ENCODE data around the gene C16orf86.

The C16orf86 gene

GRCh38 chr16:67653789-67654402, 12.7 kb upstream of the C16orf86 start:
- no peak for DNase-seq (ENCODE audit: low spot score)

- DNase-seq (ENCODE audit: low spot score): no peak
Measured at GRCh38 chr16:67654403-67654911, 12.2 kb upstream of the C16orf86 start.

GRCh38 chr16:67655363-67655762, 11.3 kb upstream of the C16orf86 start:
- no peak for DNase-seq (ENCODE audit: low spot score)

- no peak for DNase-seq (ENCODE audit: low spot score)
Measured at GRCh38 chr16:67656344-67657016, 10.1 kb upstream of the C16orf86 start.

- no peak for DNase-seq (ENCODE audit: low spot score)
Measured at GRCh38 chr16:67657017-67657608, 9.5 kb upstream of the C16orf86 start.

DNA sequence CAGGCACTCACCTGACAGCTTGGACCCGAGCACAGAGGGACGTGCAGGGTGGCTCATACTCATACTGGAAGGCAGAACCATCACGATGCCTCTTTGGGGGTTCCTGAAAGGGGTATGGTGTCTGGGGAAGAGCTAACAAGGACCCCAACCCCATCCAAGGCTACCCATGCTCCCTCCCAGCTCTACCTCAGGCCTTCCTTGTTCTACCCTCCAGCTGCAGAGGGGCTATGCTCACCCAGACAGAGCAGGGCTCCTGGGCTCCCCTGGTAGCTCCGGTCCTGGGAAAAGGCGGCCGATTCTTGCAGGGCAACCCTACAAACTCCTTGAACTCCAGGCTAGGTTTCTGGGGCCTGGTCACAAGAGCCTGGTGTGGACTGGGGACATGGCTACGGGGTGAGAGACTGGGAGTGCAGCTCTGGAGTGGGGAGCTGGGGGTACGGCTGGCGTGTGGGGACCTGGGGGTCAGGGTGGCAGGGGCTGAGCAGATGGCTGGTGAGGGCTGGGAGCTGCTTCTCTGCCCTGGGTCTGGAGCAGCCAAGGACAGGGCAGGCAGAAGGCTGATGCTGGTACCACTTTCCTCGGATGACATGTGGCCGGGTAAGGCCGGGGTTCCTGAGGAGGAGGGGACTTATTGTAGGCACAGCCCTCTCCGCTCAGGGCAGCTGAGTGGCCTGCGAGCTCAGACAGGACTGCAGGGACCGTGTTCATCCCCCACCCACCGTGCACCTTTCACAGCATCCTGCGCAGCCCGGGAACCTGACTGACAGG, 8.7 kb upstream of the C16orf86 start:
- DNase-seq (ENCODE audit: low spot score): no peak

DNA sequence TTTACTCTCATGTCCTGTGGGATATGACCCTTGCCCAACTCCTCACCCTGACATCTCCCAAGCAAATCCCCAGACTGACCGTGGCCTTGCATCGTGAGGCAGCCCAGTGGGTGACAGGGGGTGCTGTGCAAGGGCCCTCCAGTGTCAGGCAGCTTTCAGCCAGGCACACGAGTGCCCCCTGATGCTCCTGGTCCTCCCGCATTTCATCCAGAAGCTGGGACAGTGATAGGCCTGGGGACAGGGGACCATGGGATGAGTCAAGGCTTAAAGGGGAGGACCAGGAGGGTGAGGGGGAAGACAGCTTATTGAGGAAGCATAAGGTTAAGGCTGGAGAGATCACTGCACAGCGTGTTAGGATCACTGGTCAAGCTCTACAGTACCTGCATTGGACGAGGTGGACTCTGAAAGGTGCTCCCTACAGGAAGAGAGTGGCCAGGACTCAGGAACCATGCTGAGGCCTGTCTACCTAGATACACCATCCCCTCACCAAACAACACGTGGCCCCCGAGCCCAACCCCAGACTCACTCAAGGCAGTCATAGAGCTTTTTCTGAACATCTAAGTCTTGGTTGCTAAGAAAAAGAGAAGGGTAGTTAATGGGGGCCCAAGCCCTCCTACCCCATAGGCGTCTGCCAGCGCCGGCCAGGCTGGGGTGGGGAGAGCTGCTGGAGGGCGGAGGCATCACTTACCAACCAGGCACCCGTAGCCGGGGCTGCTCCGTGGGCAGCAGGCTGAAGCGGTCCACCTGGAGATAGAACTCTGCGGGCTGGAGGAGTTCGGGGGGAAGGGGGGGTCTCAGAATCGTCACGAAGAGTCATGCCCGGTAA, 7.6 kb upstream of the C16orf86 start:
- DNase-seq (ENCODE audit: low spot score): no peak

GRCh38 chr16:67659675-67660563, 6.7 kb upstream of the C16orf86 start, which contains the start of gene ACD:
TSS of gene ACD (minus strand) at chr16:67660260. CDS start at chr16:67660220, 40 bp downstream.
- DNase-seq (ENCODE audit: low spot score): peak; percentile 96

GRCh38 chr16:67660564-67661028, 6.0 kb upstream of the C16orf86 start, which contains the start of gene PARD6A:
TSS of gene PARD6A (plus strand) at chr16:67660960. CDS start at chr16:67661039, 79 bp downstream.
- peak; percentile 95 for DNase-seq (ENCODE audit: low spot score)

DNA sequence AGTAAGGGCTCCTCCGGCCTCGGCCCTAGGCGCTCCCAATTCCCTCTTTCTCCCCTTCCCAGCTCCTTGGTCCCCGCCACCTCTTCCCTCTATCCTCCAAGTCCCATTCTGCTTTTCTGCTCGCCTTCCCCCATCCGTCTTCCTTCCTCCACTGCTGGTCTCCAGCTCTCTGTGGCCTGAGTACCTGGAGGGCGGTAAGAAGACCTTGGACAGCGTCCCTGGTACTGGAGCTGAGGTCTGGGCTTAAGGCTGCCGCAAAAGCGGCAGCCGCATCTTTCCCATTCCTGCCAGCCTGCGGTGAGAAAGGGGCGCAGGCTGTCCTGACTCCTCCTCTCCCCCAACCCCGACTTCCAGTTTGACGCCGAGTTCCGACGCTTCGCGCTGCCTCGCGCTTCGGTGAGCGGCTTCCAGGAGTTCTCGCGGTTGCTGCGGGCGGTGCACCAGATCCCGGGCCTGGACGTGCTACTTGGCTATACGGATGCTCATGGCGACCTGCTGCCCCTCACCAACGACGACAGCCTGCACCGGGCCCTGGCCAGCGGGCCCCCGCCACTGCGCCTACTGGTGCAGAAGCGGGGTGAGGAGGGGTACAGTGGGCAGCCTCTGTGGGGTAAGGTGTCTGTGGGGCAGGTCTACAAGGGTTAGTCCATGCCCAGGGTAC, 5.4 kb upstream of the C16orf86 start:
- DNase-seq (ENCODE audit: low spot score): no peak

DNA sequence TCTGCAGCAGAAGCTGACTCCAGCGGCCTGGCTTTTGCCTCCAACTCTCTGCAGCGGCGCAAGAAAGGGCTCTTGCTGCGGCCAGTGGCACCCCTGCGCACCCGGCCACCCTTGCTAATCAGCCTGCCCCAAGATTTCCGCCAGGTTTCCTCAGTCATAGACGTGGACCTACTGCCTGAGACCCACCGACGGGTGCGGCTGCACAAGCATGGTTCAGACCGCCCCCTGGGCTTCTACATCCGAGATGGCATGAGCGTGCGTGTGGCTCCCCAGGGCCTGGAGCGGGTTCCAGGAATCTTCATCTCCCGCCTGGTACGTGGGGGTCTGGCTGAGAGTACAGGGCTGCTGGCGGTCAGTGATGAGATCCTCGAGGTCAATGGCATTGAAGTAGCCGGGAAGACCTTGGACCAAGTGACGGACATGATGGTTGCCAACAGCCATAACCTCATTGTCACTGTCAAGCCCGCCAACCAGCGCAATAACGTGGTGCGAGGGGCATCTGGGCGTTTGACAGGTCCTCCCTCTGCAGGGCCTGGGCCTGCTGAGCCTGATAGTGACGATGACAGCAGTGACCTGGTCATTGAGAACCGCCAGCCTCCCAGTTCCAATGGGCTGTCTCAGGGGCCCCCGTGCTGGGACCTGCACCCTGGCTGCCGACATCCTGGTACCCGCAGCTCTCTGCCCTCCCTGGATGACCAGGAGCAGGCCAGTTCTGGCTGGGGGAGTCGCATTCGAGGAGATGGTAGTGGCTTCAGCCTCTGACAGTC, 4.5 kb upstream of the C16orf86 start:
- DNase-seq (ENCODE audit: low spot score): no peak

GRCh38 chr16:67662653-67663010, 4.0 kb upstream of the C16orf86 start:
- DNase-seq (ENCODE audit: low spot score): no peak

- DNase-seq (ENCODE audit: low spot score): no peak
Measured at GRCh38 chr16:67663151-67663876, 3.3 kb upstream of the C16orf86 start.

GRCh38 chr16:67663877-67664222, 2.8 kb upstream of the C16orf86 start:
- DNase-seq (ENCODE audit: low spot score): no peak

DNA sequence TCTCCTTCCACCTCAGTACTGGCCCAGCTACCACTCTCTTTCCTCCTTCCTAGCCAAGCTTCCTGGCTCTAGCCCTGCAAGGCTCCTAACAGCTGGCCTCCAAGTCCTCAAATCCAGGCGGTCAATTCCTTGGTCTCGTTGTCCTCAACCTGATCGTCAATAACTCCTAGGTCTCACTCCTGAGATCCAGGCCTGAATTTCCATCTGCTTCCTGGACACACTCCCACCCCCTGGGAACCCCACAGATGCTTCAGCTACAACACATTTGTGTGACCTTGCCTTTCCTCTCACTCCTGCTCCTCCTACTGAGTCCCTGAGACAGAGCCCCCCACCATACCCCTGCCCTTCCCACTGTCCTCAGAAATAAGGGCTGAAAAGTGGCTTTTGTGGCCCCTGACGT, 2.4 kb upstream of the C16orf86 start:
- no peak for DNase-seq (ENCODE audit: low spot score)

- DNase-seq (ENCODE audit: low spot score): no peak
Measured at GRCh38 chr16:67664871-67665270, 1.7 kb upstream of the C16orf86 start.

DNA sequence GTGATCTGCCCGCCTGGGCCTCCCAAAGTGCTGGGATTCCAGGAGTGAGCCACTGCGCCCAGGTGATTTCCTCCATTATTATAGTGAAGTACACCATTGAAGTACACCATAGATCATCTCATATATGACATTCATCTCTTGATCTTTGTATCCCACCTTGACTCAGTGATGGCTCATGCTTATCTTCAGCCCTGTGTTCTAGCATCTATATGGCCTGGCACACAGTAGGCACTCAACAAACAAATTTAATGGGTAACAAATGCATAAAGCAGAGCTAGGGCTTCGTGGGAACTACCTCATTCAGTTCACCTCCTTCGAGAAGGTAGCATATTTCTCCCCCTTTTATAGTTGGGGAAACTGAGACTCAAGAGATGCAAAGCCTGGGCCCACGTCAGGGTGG, 1.0 kb upstream of the C16orf86 start:
- DNase-seq (ENCODE audit: low spot score): no peak

DNA sequence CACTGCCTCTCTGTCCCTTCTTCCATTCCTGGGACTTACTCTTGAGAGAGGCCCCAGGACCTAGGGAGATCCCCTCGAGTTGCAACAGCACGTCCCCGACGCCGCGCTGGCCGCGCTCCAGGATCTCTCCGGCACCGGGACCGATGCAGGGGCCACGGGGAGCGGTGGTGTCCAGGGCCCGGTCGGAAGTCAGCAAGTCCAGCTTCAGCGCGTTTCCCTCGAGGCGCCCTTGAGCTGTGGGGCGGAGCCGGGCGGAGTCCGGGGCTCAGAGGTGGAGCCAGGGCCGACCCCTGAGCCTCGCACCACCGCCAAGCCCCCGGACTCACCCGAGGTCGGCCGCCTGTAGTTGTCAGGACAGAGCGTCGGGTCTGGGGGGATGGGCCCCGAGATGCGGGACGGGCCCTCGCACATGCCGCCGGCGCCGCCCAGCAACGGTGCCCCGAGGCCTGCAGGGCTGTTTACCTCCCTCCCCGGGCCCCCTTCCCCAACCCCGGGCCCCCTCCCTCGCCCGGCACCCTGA, 522 bp upstream of the C16orf86 start:
- DNase-seq (ENCODE audit: low spot score): peak; percentile 31

All from hematopoietic multipotent progenitor cell treated with erythropoietin and hydrocortisone succinate and interleukin-3 and kit ligand, for 17 days (in vitro differentiated cells).